Breast epithelium (tissue), 3 donors: Measurements from ENCODE around the gene TSPAN32.

Experiments
- POLR2A ChIP-seq: fragments of 450-650 bp; IDR thresholded peaks from one replicate; pipeline ENCODE4 v1.6.1; 2016; ENCODE audit warnings: antibody characterized with exemption, mild to moderate bottlenecking, moderate library complexity
- POLR2AphosphoS5 ChIP-seq, 3 donors: sonication (generic); formaldehyde crosslinking; IDR thresholded peaks; one replicate each; pipeline ENCODE4 v1.6.1; 2017; ENCODE audit warnings: antibody characterized with exemption in 3 of 3
- TF ChIP-seq, protein P1 (sequence below), 3 donors: fragments of 450-650 bp; IDR thresholded peaks; one replicate each; pipeline ENCODE4 v1.5.1; 2016 to 2017; ENCODE audit warnings: antibody characterized with exemption in 3 of 3, mild to moderate bottlenecking in 3 of 3, moderate library complexity in 3 of 3

- TF ChIP-seq, protein P1, sequence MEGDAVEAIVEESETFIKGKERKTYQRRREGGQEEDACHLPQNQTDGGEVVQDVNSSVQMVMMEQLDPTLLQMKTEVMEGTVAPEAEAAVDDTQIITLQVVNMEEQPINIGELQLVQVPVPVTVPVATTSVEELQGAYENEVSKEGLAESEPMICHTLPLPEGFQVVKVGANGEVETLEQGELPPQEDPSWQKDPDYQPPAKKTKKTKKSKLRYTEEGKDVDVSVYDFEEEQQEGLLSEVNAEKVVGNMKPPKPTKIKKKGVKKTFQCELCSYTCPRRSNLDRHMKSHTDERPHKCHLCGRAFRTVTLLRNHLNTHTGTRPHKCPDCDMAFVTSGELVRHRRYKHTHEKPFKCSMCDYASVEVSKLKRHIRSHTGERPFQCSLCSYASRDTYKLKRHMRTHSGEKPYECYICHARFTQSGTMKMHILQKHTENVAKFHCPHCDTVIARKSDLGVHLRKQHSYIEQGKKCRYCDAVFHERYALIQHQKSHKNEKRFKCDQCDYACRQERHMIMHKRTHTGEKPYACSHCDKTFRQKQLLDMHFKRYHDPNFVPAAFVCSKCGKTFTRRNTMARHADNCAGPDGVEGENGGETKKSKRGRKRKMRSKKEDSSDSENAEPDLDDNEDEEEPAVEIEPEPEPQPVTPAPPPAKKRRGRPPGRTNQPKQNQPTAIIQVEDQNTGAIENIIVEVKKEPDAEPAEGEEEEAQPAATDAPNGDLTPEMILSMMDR (IDR thresholded peaks at IDR 0.05), result no peak
- no peak for TF ChIP-seq POLR2A
- TF ChIP-seq POLR2AphosphoS5 (IDR thresholded peaks at IDR 0.05), result no peak
Observed at GRCh38 chr11:2347308-2347830, 45.6 kb downstream of the TSPAN32 start.
